ENCODE data around the gene DCP1B. TPM values are rescaled to one million over a fixed set of nuclear protein-coding genes. Genes with fewer than 3 reads are reported as not detected.

DCP1B gene
- total and polyA plus RNA-seq, 10 donors = 5.5 to 20.8 (median 13.8) TPM

GRCh38 chr12:1917172-1918070, 86.8 kb downstream of the DCP1B start:
- TF ChIP-seq CTCF (IDR thresholded peaks at IDR 0.05 in 8 of 11, conservative IDR thresholded peaks at IDR 0.05 in 3 of 11) (no peak), POLR2AphosphoS5 (IDR thresholded peaks at IDR 0.05) (peak in 2 of 3 donors; percentile 62 to 78), POLR2A (IDR thresholded peaks at IDR 0.05) (peak in 1 of 3 donors; percentile 13)
- WGBS, 5 donors = 36 to 67% (median 57%) methylated on average over 16 to 22 of the region's 22 CpGs
- Histone ChIP-seq H3K9me3 (no peaks in the 10 kb centered on the region), H3K4me1 (peaks cover 0 to 62% (median 23%) of the 10 kb centered on the region in 6 donors), H3K27ac (peak overlapping the region; percentile 35 to 85 (median 70)), H3K4me3 (peak overlapping the region in 7 of 8 donors; percentile 4 to 64 (median 28)), H3K36me3 (no peaks in the 10 kb centered on the region), H3K27me3 (replicated peaks in 1 of 7) (peaks cover 0 to 5% (median 0%) of the 10 kb centered on the region in 7 donors)
- peak; percentile 79 for DNase-seq
- intact Hi-C loops (cut with DNase I; ENCODE audit: low total_unique reads) = no loop called here

DNA sequence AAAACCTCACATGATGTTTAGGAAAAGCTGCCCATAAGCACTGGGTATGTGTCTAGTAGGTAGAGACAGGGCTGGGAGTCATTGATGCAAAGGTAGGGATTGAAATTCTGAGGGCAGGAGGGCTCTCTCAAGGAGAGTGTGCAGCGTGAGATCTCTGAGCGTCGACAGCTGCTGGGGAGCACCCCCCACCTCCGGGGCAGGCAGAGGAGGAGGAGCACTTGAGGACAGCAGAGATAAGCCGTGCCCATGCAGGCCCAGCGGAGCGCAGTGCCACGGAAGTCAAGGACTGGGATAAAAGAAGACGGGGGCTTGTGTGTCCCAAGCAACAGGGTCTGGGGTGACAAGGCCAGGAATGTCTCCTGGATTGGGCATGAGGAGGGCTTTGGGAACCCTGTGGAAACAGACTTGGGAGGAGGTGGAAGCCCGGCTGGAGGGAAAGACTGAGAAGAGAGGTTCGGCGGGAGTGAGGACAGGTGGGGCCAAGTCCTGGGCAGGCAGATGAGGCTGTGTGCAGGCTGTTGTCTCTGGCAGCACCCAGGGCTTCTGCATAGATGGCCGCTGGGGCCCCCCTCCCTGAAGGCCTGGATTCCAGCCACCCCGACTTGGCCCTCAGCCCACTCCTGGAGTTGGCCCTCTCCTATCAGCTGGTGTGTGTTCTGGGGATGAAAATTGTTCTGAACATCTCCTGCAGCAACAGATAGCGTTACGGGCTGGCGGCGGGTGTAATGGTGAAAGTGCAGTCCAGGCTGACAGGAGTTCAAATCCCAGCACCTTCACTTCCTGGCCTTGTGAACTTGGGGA, 87.7 kb downstream of the DCP1B start:
- Histone ChIP-seq H3K9me3 (no peaks in the 10 kb centered on the region), H3K4me3 (no peak overlapping the region), H3K27me3 (replicated peaks in 1 of 7) (peaks cover 0 to 4% (median 0%) of the 10 kb centered on the region in 7 donors), H3K4me1 (peaks cover 0 to 56% (median 23%) of the 10 kb centered on the region in 6 donors), H3K36me3 (no peaks in the 10 kb centered on the region), H3K27ac (no peak overlapping the region)
- TF ChIP-seq CTCF (IDR thresholded peaks at IDR 0.05 in 8 of 11, conservative IDR thresholded peaks at IDR 0.05 in 3 of 11) (no peak), POLR2A (IDR thresholded peaks at IDR 0.05) (no peak), POLR2AphosphoS5 (IDR thresholded peaks at IDR 0.05) (no peak)
- intact Hi-C loops (cut with DNase I; ENCODE audit: low total_unique reads) = no loop called here
- peak; percentile 71 for DNase-seq
- WGBS, 5 donors = 62 to 83% (median 76%) methylated on average over 18 of the region's 18 CpGs

GRCh38 chr12:1915082-1915968, 88.9 kb downstream of the DCP1B start:
- no peak for TF ChIP-seq POLR2AphosphoS5 (IDR thresholded peaks at IDR 0.05)
- TF ChIP-seq CTCF (IDR thresholded peaks at IDR 0.05 in 8 of 11, conservative IDR thresholded peaks at IDR 0.05 in 3 of 11) = no peak
- no peak for TF ChIP-seq POLR2A (IDR thresholded peaks at IDR 0.05)
- intact Hi-C loops (cut with DNase I; ENCODE audit: low total_unique reads) = no loop called here
- 63 to 88% (median 74%) methylated on average over 8 to 18 of the region's 18 CpGs for WGBS, 5 donors
- Histone ChIP-seq H3K4me3 (no peak overlapping the region), H3K36me3 (no peaks in the 10 kb centered on the region), H3K27me3 (replicated peaks in 1 of 7) (peaks cover 0 to 4% (median 0%) of the 10 kb centered on the region in 7 donors), H3K9me3 (no peaks in the 10 kb centered on the region), H3K4me1 (peaks cover 0 to 46% (median 15%) of the 10 kb centered on the region in 6 donors), H3K27ac (peak overlapping the region in 2 of 8 donors; percentile 12 to 13)
- DNase-seq = peak; percentile 71
